Esophagus muscularis mucosa (tissue), 4 donors: Measurements from ENCODE around the gene ITPR1. TPM values are rescaled to one million over a fixed set of nuclear protein-coding genes. Genes with fewer than 3 reads are reported as not detected.

Experiments
- DNase-seq: peaks from one replicate; pipeline ENCODE4 v3.0.0-alpha.2; 2017; ENCODE audit errors: extremely low spot score
- H3K27ac ChIP-seq, 4 donors: fragments of 200-600 bp; sonication (generic); replicated peaks in 1 of 4; 1 replicate in 3 of 4; 2 replicates in 1 of 4; pipeline ENCODE4 v1.5.1; 2016 to 2019; ENCODE audit warnings: mild to moderate bottlenecking in 1 of 4
- H3K27me3 ChIP-seq, 4 donors: fragments of 200-600 bp; sonication (generic); one replicate each; pipeline versions ENCODE4 v1.5.1 to v1.6.0; 2016 to 2019
- H3K36me3 ChIP-seq, 4 donors: fragments of 200-600 bp; sonication (generic); one replicate each; pipeline ENCODE4 v1.5.1; 2016 to 2019
- H3K4me1 ChIP-seq, 4 donors: fragments of 200-600 bp; sonication (generic); one replicate each; pipeline ENCODE4 v1.5.1; 2016 to 2019
- H3K4me3 ChIP-seq, 4 donors: fragments of 200-600 bp; sonication (generic); 1 replicate in 2 of 4; 2 replicates in 2 of 4; pipeline ENCODE4 v1.5.1; 2016 to 2019; ENCODE audit warnings: mild to moderate bottlenecking in 4 of 4, moderate library complexity in 1 of 4
- H3K9me3 ChIP-seq, 4 donors: fragments of 200-600 bp; sonication (generic); 1 replicate in 3 of 4; 2 replicates in 1 of 4; pipeline ENCODE4 v1.5.1; 2016 to 2019
- CTCF ChIP-seq, 3 experiments: fragments of 200-600 bp in 2 of 3; fragments of 450-650 bp in 1 of 3; sonication (generic) in 2 of 3; IDR thresholded peaks; one replicate each; pipeline ENCODE4 v1.5.1; 2017 to 2019; ENCODE audit warnings: antibody characterized with exemption in 3 of 3, mild to moderate bottlenecking in 2 of 3, moderate library complexity in 1 of 3
- EP300 ChIP-seq: sonication (generic); formaldehyde crosslinking; IDR thresholded peaks from one replicate; pipeline ENCODE4 v1.6.1; 2017; ENCODE audit warnings: antibody characterized with exemption
- POLR2A ChIP-seq: fragments of 450-650 bp; IDR thresholded peaks from one replicate; pipeline ENCODE4 v1.6.1; 2017; ENCODE audit warnings: antibody characterized with exemption, moderate library complexity, mild to moderate bottlenecking, low read depth
- POLR2AphosphoS5 ChIP-seq, 2 donors: sonication (generic); formaldehyde crosslinking; IDR thresholded peaks; one replicate each; pipeline ENCODE4 v1.6.1; 2017; ENCODE audit warnings: antibody characterized with exemption in 2 of 2
- WGBS: methylation state at CpG from one replicate; pipeline ENCODE4 v1.1.5; 2018; 5-methylcytosine and 5-hydroxymethylcytosine counted together
- intact Hi-C: fragments of 100-400 bp; cut with DNase I; formaldehyde crosslinking; loops from one replicate; pipeline ENCODE4 v1.15.1; 2023
- total RNA-seq, 4 donors: library from RNA; depleted of rRNA; stranded (reverse); fragments of >200 nt; gene quantifications; one replicate each; pipeline versions ENCODE4 v1.1.0 to v1.2.1, GENCODE V29; 2016

ITPR1 gene
- total RNA-seq, 4 donors from 2014 or later, result 204 to 271 (median 222) TPM

GRCh38 chr3:4496087-4496452 lies 2.9 kb downstream of the ITPR1 start:
- intact Hi-C loops, result loop anchor here (10.0 kb wide), 1 partner anchor 141 kb away; no protein-coding TSS in a partner anchor
- H3K36me3 ChIP-seq, result peaks cover 4 to 14% (median 8%) of the 10 kb centered on the region in 4 donors
- peaks cover 23 to 58% (median 51%) of the 10 kb centered on the region in 4 donors for H3K4me1 ChIP-seq
- H3K4me3 ChIP-seq, result peak overlapping the region; percentile 75 to 95 (median 84)
- TF ChIP-seq EP300, result no peak
- TF ChIP-seq POLR2A, result no peak
- TF ChIP-seq POLR2AphosphoS5 (IDR thresholded peaks at IDR 0.05), result no peak
- no peak for TF ChIP-seq CTCF (IDR thresholded peaks at IDR 0.05)
- no peak for DNase-seq
- H3K27me3 ChIP-seq, result no peaks in the 10 kb centered on the region
- no peaks in the 10 kb centered on the region for H3K9me3 ChIP-seq
- WGBS, result 33% methylated on average over 3 of the region's 3 CpGs
- peak overlapping the region; percentile 14 to 95 (median 92) for H3K27ac ChIP-seq

GRCh38 chr3:4497005-4497692 lies 4.0 kb downstream of the ITPR1 start:
- DNase-seq, result no peak
- intact Hi-C loops, result loop anchor here (10.0 kb wide), 1 partner anchor 142 kb away; no protein-coding TSS in a partner anchor
- peaks cover 15 to 56% (median 41%) of the 10 kb centered on the region in 4 donors for H3K4me1 ChIP-seq
- no peak overlapping the region for H3K27ac ChIP-seq
- H3K36me3 ChIP-seq, result peaks cover 4 to 21% (median 16%) of the 10 kb centered on the region in 4 donors
- TF ChIP-seq POLR2A (no peak), CTCF (IDR thresholded peaks at IDR 0.05) (no peak), EP300 (no peak)
- H3K9me3 ChIP-seq, result no peaks in the 10 kb centered on the region
- no peaks in the 10 kb centered on the region for H3K27me3 ChIP-seq
- H3K4me3 ChIP-seq, result peak overlapping the region in 1 of 4 donors; percentile 93
- WGBS, result 50% methylated on average over 5 of the region's 5 CpGs

- no peak for DNase-seq
- Histone ChIP-seq H3K27ac (no peak overlapping the region), H3K27me3 (no peaks in the 10 kb centered on the region), H3K4me1 (peaks cover 15 to 57% (median 41%) of the 10 kb centered on the region in 4 donors), H3K36me3 (peaks cover 4 to 21% (median 16%) of the 10 kb centered on the region in 4 donors), H3K9me3 (no peaks in the 10 kb centered on the region), H3K4me3 (no peak overlapping the region)
- TF ChIP-seq POLR2A (no peak), POLR2AphosphoS5 (IDR thresholded peaks at IDR 0.05) (no peak), CTCF (IDR thresholded peaks at IDR 0.05) (no peak)
- WGBS, result 38% methylated on average over 1 of the region's 1 CpG
- intact Hi-C loops, result loop anchor here (10.0 kb wide), 1 partner anchor 143 kb away; no protein-coding TSS in a partner anchor
Measured at GRCh38 chr3:4497843-4498324, 4.7 kb downstream of the ITPR1 start.

- peaks cover 20 to 62% (median 45%) of the 10 kb centered on the region in 4 donors for H3K4me1 ChIP-seq
- H3K27me3 ChIP-seq, result no peaks in the 10 kb centered on the region
- no peak overlapping the region for H3K4me3 ChIP-seq
- H3K9me3 ChIP-seq, result no peaks in the 10 kb centered on the region
- TF ChIP-seq POLR2A (no peak), EP300 (no peak), POLR2AphosphoS5 (IDR thresholded peaks at IDR 0.05) (no peak), CTCF (IDR thresholded peaks at IDR 0.05) (no peak)
- H3K36me3 ChIP-seq, result peaks cover 4 to 21% (median 16%) of the 10 kb centered on the region in 4 donors
- H3K27ac ChIP-seq, result no peak overlapping the region
- DNase-seq, result no peak
- intact Hi-C loops, result loop anchor here (10.0 kb wide), 1 partner anchor 144 kb away; no protein-coding TSS in a partner anchor
- WGBS, result 91% methylated on average over 5 of the region's 5 CpGs
Measured at GRCh38 chr3:4498446-4498845, 5.3 kb downstream of the ITPR1 start.
